Neuronal stem cell (in vitro differentiated cells): ENCODE measurements around the gene EXOSC5.
"Not testable (repeated sequence)": the region's sequence is repeated elsewhere in the genome, so short reads cannot be mapped to it uniquely, and the experiment has no call there.

ENCODE experiments used
- DNase-seq: peaks from one replicate; pipeline ENCODE4 v3.0.0-alpha.2; 2013; ENCODE audit warnings: low spot score
- H2AFZ ChIP-seq: one replicate; pipeline ENCODE4 v1.6.1; 2013; ENCODE audit warnings: mild to moderate bottlenecking, low read length, inconsistent platforms
- H2AK5ac ChIP-seq: 2 replicates; pipeline ENCODE4 v1.6.1; 2013; ENCODE audit warnings: low read depth, mild to moderate bottlenecking, inconsistent platforms, low read length, moderate library complexity, mixed read lengths
- H2BK120ac ChIP-seq: 2 replicates; pipeline ENCODE4 v1.6.1; 2013; ENCODE audit warnings: low read depth, mild to moderate bottlenecking, inconsistent platforms, low read length, moderate library complexity, mixed read lengths
- H2BK12ac ChIP-seq: one replicate; pipeline ENCODE4 v1.6.1; 2013; ENCODE audit warnings: low read length, inconsistent platforms
- H2BK15ac ChIP-seq: 2 replicates; pipeline ENCODE4 v1.6.1; 2013; ENCODE audit warnings: mild to moderate bottlenecking, low read length, inconsistent platforms, mixed read lengths
- H2BK5ac ChIP-seq: one replicate; pipeline ENCODE4 v1.6.1; 2013; ENCODE audit warnings: inconsistent platforms, mild to moderate bottlenecking, low read length, moderate library complexity
- H3K14ac ChIP-seq: one replicate; pipeline ENCODE4 v1.6.1; 2013; ENCODE audit warnings: low read length, inconsistent platforms
- H3K18ac ChIP-seq: 2 replicates; pipeline ENCODE4 v1.6.1; 2013; ENCODE audit warnings: low read length, inconsistent platforms
- H3K23ac ChIP-seq: 2 replicates; pipeline ENCODE4 v1.6.1; 2013; ENCODE audit warnings: low read depth, mild to moderate bottlenecking, mixed read lengths, low read length, inconsistent platforms; ENCODE audit not compliant: poor library complexity
- H3K27ac ChIP-seq: replicated peaks from 3 replicates; pipeline ENCODE4 v1.5.1; 2013; ENCODE audit warnings: low read length, inconsistent platforms
- H3K27me3 ChIP-seq, 3 experiments: 2 replicates each; pipeline ENCODE4 v1.6.1; 2013; ENCODE audit warnings: low read length in 3 of 3, mild to moderate bottlenecking in 2 of 3, inconsistent platforms in 1 of 3, low read depth in 1 of 3, mixed read lengths in 1 of 3, moderate library complexity in 1 of 3; ENCODE audit not compliant: control insufficient read depth in 3 of 3, insufficient read depth in 3 of 3
- H3K36me3 ChIP-seq, 2 donors: replicated peaks in 1 of 2; 2 replicates each; pipeline ENCODE4 v1.6.1; 2013; ENCODE audit warnings: low read length in 2 of 2; ENCODE audit not compliant: control insufficient read depth in 2 of 2, insufficient read depth in 2 of 2
- H3K4ac ChIP-seq: 2 replicates; pipeline ENCODE4 v1.6.1; 2013; ENCODE audit warnings: inconsistent platforms, mild to moderate bottlenecking, low read length, moderate library complexity
- H3K4me1 ChIP-seq, 2 donors: 1 replicate in 1 of 2; 2 replicates in 1 of 2; pipeline ENCODE4 v1.6.1; 2013; ENCODE audit warnings: low read length in 2 of 2, low read depth in 1 of 2; ENCODE audit not compliant: control insufficient read depth in 2 of 2, insufficient read depth in 1 of 2
- H3K4me2 ChIP-seq: one replicate; pipeline ENCODE4 v1.6.1; 2013; ENCODE audit warnings: mild to moderate bottlenecking, low read length, inconsistent platforms; ENCODE audit not compliant: insufficient read depth, poor library complexity, severe bottlenecking
- H3K4me3 ChIP-seq, 2 donors: 2 replicates each; pipeline ENCODE4 v1.5.1; 2013; ENCODE audit warnings: low read length in 2 of 2, mild to moderate bottlenecking in 2 of 2, inconsistent platforms in 1 of 2, moderate library complexity in 1 of 2
- H3K79me1 ChIP-seq: one replicate; pipeline ENCODE4 v1.6.1; 2013; ENCODE audit warnings: low read depth, mild to moderate bottlenecking, inconsistent platforms, low read length, moderate library complexity
- H3K9ac ChIP-seq: one replicate; pipeline ENCODE4 v1.6.1; 2013; ENCODE audit warnings: mild to moderate bottlenecking, low read depth, low read length, inconsistent platforms; ENCODE audit not compliant: poor library complexity
- H3K9me3 ChIP-seq, 2 donors: replicated peaks in 1 of 2; 2 replicates each; pipeline versions ENCODE3 to v1.6.1; 2013; ENCODE audit warnings: low read length in 2 of 2, mild to moderate bottlenecking in 2 of 2, inconsistent platforms in 1 of 2, low read depth in 1 of 2, mixed read lengths in 1 of 2, moderate library complexity in 1 of 2; ENCODE audit not compliant: control insufficient read depth in 2 of 2, insufficient read depth in 1 of 2
- H4K8ac ChIP-seq: one replicate; pipeline ENCODE4 v1.6.1; 2013; ENCODE audit warnings: low read depth, mild to moderate bottlenecking, inconsistent platforms, low read length, moderate library complexity
- H4K91ac ChIP-seq: one replicate; pipeline ENCODE4 v1.6.1; 2013; ENCODE audit warnings: low read length, low read depth, mild to moderate bottlenecking, inconsistent platforms; ENCODE audit not compliant: poor library complexity
- WGBS, 2 donors: extraction: QIAGEN DNeasy Blood & Tissue Kit; methylation state at CpG; one replicate each; pipeline ENCODE4 v1.1.7; 2013; ENCODE audit warnings: missing lambda C conversion rate in 2 of 2, mixed read lengths in 1 of 2; ENCODE audit not compliant: insufficient read length in 2 of 2, insufficient replicate concordance in 1 of 2; ENCODE audit errors: extremely low coverage in 2 of 2; 5-methylcytosine and 5-hydroxymethylcytosine counted together

EXOSC5 gene

DNA sequence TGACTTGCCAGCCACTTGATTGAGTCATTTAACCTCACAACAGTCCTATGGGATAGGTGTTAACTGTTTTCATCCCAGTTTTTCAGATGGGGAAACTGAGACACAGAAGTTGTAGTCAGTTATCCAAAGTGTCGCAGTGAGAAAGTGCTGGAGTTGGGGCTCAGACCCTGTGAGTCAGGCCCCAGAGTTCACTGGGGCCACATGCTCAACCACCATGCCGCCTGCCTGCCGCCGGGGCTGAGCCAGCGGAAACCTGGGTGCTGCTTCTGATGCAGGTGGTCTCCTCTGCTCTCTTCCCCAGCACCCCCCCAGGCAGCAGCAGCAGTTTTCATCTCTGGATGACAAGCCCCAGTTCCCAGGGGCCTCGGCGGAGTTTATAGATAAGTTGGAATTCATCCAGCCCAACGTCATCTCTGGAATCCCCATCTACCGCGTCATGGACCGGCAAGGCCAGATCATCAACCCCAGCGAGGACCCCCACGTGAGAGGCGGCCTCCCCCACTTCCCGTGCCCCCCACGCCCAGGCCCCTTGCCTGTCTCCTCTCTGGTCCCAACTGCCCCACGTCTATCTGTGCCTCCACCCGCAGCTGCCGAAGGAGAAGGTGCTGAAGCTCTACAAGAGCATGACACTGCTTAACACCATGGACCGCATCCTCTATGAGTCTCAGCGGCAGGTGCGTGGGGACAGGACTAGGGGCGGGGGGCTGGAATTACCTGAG, 13.3 kb upstream of the EXOSC5 start:
- no peak overlapping the region for H2AFZ ChIP-seq
- no peak overlapping the region for H2BK5ac ChIP-seq
- H2BK12ac ChIP-seq, result no peak overlapping the region
- peaks cover 8 to 9% of the 10 kb centered on the region in 2 donors for H3K4me1 ChIP-seq
- no peak overlapping the region for H4K91ac ChIP-seq
- H3K9ac ChIP-seq, result no peak overlapping the region
- no peaks in the 10 kb centered on the region for H3K27me3 ChIP-seq
- no peak overlapping the region for H2AK5ac ChIP-seq
- H3K4ac ChIP-seq, result no peak overlapping the region
- H3K14ac ChIP-seq, result no peak overlapping the region
- H3K18ac ChIP-seq, result no peak overlapping the region
- no peak overlapping the region for H3K4me3 ChIP-seq
- H3K4me2 ChIP-seq, result no peak overlapping the region
- H3K27ac ChIP-seq, result no peak overlapping the region
- no peak overlapping the region for H2BK15ac ChIP-seq
- peaks cover 24 to 29% of the 10 kb centered on the region in 2 donors for H3K36me3 ChIP-seq
- no peak overlapping the region for H3K23ac ChIP-seq
- no peak overlapping the region for H4K8ac ChIP-seq
- DNase-seq, result no peak
- H3K79me1 ChIP-seq, result peaks cover 1% of the 10 kb centered on the region
- H3K9me3 ChIP-seq, result no peaks in the 10 kb centered on the region
- no peak overlapping the region for H2BK120ac ChIP-seq
- WGBS, 2 donors, result no CpG with 5 or more reads among the region's 23 CpGs

DNA sequence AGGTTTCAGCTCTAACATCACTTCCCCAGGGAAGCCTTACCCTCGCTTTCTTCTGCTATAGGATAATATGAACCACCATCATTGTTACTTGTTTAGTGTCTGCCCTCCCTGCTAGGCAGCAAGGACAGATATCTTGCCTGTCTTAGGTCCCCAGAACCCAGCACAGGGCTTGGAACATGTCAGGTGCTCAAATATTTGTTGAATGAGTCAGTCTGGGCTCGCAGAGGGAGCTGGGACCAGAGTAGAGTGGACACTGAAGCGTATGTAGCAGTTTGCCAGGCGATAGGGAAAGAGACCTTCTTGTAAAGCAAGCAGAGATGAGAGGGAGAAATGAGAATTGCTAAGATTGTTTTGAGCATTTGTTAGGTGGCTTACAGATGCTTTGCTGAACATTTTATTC, 12.1 kb upstream of the EXOSC5 start:
- no peak overlapping the region for H3K23ac ChIP-seq
- H3K36me3 ChIP-seq, result peaks cover 17 to 18% of the 10 kb centered on the region in 2 donors
- no peaks in the 10 kb centered on the region for H3K27me3 ChIP-seq
- no peak overlapping the region for H3K27ac ChIP-seq
- H3K4me1 ChIP-seq, result peaks cover 8 to 9% of the 10 kb centered on the region in 2 donors
- no peak overlapping the region for H4K8ac ChIP-seq
- no peak overlapping the region for H3K14ac ChIP-seq
- no peak overlapping the region for H3K4me3 ChIP-seq
- H2BK12ac ChIP-seq, result no peak overlapping the region
- no CpG with 5 or more reads among the region's 4 CpGs for WGBS, 2 donors
- no peak overlapping the region for H3K4ac ChIP-seq
- H3K9ac ChIP-seq, result no peak overlapping the region
- no peak overlapping the region for H3K4me2 ChIP-seq
- H3K9me3 ChIP-seq, result no peaks in the 10 kb centered on the region
- H3K18ac ChIP-seq, result no peak overlapping the region
- H2BK120ac ChIP-seq, result no peak overlapping the region
- no peak overlapping the region for H2AK5ac ChIP-seq
- no peak overlapping the region for H2BK15ac ChIP-seq
- H2AFZ ChIP-seq, result no peak overlapping the region
- no peak overlapping the region for H4K91ac ChIP-seq
- no peaks in the 10 kb centered on the region for H3K79me1 ChIP-seq
- no peak overlapping the region for H2BK5ac ChIP-seq
- DNase-seq, result no peak

- H4K8ac ChIP-seq, H3K14ac ChIP-seq, H2BK5ac ChIP-seq, H2AK5ac ChIP-seq, H3K4me2 ChIP-seq, H3K4me1 ChIP-seq, H2BK15ac ChIP-seq, H2AFZ ChIP-seq, H3K4ac ChIP-seq, H3K23ac ChIP-seq, H3K9me3 ChIP-seq, H3K18ac ChIP-seq, H2BK120ac ChIP-seq, H3K27me3 ChIP-seq, DNase-seq, H2BK12ac ChIP-seq, H3K9ac ChIP-seq, H4K91ac ChIP-seq, H3K4me3 ChIP-seq, H3K27ac ChIP-seq, H3K79me1 ChIP-seq: not testable (repeated sequence)
- H3K36me3 ChIP-seq, result peaks cover 12 to 18% of the 10 kb centered on the region in 2 donors
- no CpG with 5 or more reads among the region's 5 CpGs for WGBS, 2 donors
These were observed 11.7 kb upstream of the EXOSC5 start for GRCh38 chr19:41408846-41409245.

- H4K8ac ChIP-seq, result no peak overlapping the region
- H3K27ac ChIP-seq, result no peak overlapping the region
- no peaks in the 10 kb centered on the region for H3K79me1 ChIP-seq
- H3K9ac ChIP-seq, result no peak overlapping the region
- H3K9me3 ChIP-seq, result no peaks in the 10 kb centered on the region
- no peak overlapping the region for H3K4me3 ChIP-seq
- H3K27me3 ChIP-seq, result no peaks in the 10 kb centered on the region
- no peak overlapping the region for H2AFZ ChIP-seq
- no peak overlapping the region for H3K18ac ChIP-seq
- no peak overlapping the region for H3K4me2 ChIP-seq
- peaks cover 12 to 17% of the 10 kb centered on the region in 2 donors for H3K36me3 ChIP-seq
- no CpG with 5 or more reads among the region's 4 CpGs for WGBS, 2 donors
- no peak for DNase-seq
- no peak overlapping the region for H3K14ac ChIP-seq
- no peak overlapping the region for H4K91ac ChIP-seq
- peaks cover 8 to 9% of the 10 kb centered on the region in 2 donors for H3K4me1 ChIP-seq
- H3K23ac ChIP-seq, result no peak overlapping the region
- H2BK5ac ChIP-seq, result no peak overlapping the region
- H2AK5ac ChIP-seq, result no peak overlapping the region
- no peak overlapping the region for H2BK120ac ChIP-seq
- no peak overlapping the region for H2BK15ac ChIP-seq
- no peak overlapping the region for H2BK12ac ChIP-seq
- no peak overlapping the region for H3K4ac ChIP-seq
These were observed 11.1 kb upstream of the EXOSC5 start for GRCh38 chr19:41408256-41408655.
